ENCODE measurements around the gene PCDH9. TPM values are rescaled to one million over a fixed set of nuclear protein-coding genes. Genes with fewer than 3 reads are reported as not detected.
A peak's percentile ranks its signal among the peaks of the same experiment; 100 is the strongest.

PCDH9 gene
- total RNA-seq, 6 experiments from 2014 or later: 1.6 to 3.9 (median 3.1) TPM

DNA sequence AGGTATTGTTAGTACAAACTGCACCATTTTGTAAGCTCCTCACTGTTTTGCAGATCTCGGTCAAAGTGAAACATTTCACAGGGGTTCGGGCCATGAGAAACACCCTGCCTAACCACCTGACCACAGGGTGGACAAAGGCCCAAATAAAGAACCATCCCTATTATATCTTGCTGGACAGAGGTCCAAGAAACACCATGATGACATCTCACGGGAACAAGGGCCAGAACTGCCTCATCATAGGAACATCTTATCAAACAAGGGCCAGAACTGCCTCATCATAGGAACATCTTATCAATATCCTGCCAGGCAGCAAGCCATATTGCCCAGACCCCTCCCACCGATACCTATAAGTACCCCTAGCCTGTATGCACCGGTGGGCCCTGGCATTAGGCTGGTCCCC lies 99.7 kb downstream of the PCDH9 start:
- no peak for ATAC-seq
- 67% methylated on average over 3 of the region's 5 CpGs for WGBS (ENCODE audit: insufficient coverage, low coverage, low lambda C conversion rate, missing lambda C conversion rate)
- intact Hi-C loops (cut with DNase I): no loop called here

DNA sequence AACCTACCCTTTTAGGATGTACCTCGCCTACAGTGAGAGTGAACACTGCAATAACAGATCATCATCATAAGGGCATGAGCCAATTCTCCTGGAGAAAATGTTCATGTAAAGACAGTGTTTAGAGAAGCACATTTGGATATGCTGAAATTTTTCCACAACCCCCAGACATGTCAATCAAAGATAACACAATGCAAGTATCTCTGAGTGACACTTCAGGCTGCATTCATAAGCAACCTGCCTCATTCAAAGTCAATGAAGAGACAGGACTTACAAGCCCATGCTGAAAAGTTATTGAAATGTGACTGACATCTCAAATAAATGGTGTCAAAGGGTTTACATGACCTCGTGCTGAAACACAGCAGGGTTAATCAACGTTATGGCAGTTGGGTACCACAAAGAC lies 102.0 kb downstream of the PCDH9 start:
- Histone ChIP-seq H3K4me3 (no peak overlapping the region), H3K4me1 (no peaks in the 10 kb centered on the region), H3K36me3 (no peaks in the 10 kb centered on the region), H3K27ac (no peak overlapping the region), H3K27me3 (no peaks in the 10 kb centered on the region), H3K9me3 (no peaks in the 10 kb centered on the region)
- ATAC-seq (no peak), DNase-seq (no peak)
- intact Hi-C loops (cut with DNase I): no loop called here
- no peak for TF ChIP-seq POLR2A (IDR thresholded peaks at IDR 0.05)
- TF ChIP-seq, protein P1, sequence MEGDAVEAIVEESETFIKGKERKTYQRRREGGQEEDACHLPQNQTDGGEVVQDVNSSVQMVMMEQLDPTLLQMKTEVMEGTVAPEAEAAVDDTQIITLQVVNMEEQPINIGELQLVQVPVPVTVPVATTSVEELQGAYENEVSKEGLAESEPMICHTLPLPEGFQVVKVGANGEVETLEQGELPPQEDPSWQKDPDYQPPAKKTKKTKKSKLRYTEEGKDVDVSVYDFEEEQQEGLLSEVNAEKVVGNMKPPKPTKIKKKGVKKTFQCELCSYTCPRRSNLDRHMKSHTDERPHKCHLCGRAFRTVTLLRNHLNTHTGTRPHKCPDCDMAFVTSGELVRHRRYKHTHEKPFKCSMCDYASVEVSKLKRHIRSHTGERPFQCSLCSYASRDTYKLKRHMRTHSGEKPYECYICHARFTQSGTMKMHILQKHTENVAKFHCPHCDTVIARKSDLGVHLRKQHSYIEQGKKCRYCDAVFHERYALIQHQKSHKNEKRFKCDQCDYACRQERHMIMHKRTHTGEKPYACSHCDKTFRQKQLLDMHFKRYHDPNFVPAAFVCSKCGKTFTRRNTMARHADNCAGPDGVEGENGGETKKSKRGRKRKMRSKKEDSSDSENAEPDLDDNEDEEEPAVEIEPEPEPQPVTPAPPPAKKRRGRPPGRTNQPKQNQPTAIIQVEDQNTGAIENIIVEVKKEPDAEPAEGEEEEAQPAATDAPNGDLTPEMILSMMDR (IDR thresholded peaks at IDR 0.05): no peak
- 72% methylated on average over 3 of the region's 3 CpGs for WGBS (ENCODE audit: insufficient coverage, low coverage, low lambda C conversion rate, missing lambda C conversion rate)

More for the DNA sequence above, 99.7 kb downstream of the PCDH9 start:
- H3K36me3 ChIP-seq: no peaks in the 10 kb centered on the region
- H3K27ac ChIP-seq: no peak overlapping the region
- H3K4me3 ChIP-seq: no peak overlapping the region
- DNase-seq: no peak
- no peaks in the 10 kb centered on the region for H3K9me3 ChIP-seq
- H3K27me3 ChIP-seq: no peaks in the 10 kb centered on the region
- H3K4me1 ChIP-seq: no peaks in the 10 kb centered on the region
- TF ChIP-seq, protein P1 (IDR thresholded peaks at IDR 0.05): no peak
- no peak for TF ChIP-seq POLR2A (IDR thresholded peaks at IDR 0.05)

DNA sequence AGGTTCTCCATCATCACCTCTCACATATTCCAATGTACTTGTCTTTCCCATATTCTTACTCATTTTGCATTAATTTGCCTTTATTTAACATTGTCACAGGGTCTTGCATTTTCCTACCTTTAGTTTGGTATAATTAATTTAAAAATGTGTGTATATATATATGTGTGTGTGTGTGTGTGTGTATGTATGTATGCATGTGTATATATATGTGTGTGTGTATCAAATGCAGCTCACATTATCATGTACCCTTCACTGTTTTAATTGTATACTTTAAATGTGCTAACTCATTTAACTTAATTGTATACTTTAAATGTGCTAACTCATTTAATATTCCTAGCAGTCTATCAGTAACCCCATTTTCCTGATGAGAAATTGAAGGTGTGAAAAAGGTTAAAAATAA lies 104.5 kb downstream of the PCDH9 start:
- ATAC-seq (no peak), DNase-seq (no peak)
- TF ChIP-seq, protein P1 (IDR thresholded peaks at IDR 0.05): no peak
- no peak for TF ChIP-seq POLR2A (IDR thresholded peaks at IDR 0.05)
- intact Hi-C loops (cut with DNase I): no loop called here
- Histone ChIP-seq H3K27ac (no peak overlapping the region), H3K27me3 (no peaks in the 10 kb centered on the region), H3K4me3 (no peak overlapping the region), H3K9me3 (no peaks in the 10 kb centered on the region), H3K36me3 (no peaks in the 10 kb centered on the region), H3K4me1 (no peaks in the 10 kb centered on the region)

DNA sequence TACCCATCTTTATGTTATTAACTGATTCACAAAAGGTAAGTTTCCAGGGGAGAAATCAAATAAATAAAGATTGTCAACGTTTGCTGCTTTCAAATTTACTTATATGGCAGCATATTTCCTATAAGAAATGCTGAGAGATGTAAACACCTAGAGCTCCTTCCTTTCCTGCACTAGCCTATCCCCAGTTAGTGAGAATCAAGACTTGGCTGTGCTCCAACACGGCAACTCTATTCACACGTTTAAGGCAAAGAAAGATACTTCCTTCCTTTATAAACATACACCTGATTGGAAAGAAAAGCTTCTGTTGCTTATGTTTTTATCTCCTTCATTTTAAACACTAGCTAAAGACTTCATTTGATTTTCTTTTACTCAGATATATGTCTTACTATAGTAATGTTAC lies 107.0 kb downstream of the PCDH9 start:
- Histone ChIP-seq H3K4me1 (peaks cover 0 to 6% (median 0%) of the 10 kb centered on the region in 4 donors), H3K36me3 (no peaks in the 10 kb centered on the region), H3K4me3 (no peak overlapping the region), H3K9me3 (no peaks in the 10 kb centered on the region), H3K27me3 (no peaks in the 10 kb centered on the region), H3K27ac (no peak overlapping the region)
- peak in 2 of 4 donors; percentile 24 to 56 for ATAC-seq
- TF ChIP-seq, protein P1 (IDR thresholded peaks at IDR 0.05): no peak
- TF ChIP-seq POLR2A (IDR thresholded peaks at IDR 0.05): no peak
- WGBS (ENCODE audit: insufficient coverage, low coverage, low lambda C conversion rate, missing lambda C conversion rate): 8% methylated on average over 3 of the region's 3 CpGs
- intact Hi-C loops (cut with DNase I): no loop called here
- DNase-seq: no peak

DNA sequence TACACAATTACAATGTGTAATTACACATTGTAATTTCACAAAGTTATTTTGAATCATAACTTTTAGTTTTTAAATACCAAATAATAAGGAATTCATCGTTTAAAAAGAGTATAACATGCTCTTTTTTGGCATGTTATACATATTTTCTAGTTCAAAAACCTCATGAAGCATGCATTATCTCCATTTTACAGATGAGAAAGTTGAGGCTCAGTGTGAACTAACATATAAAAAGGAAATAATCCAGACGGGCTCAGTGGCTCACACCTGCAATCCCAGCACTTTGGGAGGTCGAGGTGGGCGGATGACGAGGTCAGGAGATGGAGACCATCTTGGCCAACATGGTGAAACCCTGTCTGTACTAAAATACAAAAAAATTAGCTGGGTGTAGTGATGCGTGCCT lies 107.9 kb downstream of the PCDH9 start:
- Histone ChIP-seq H3K27me3 (no peaks in the 10 kb centered on the region), H3K27ac (no peak overlapping the region), H3K4me1 (peaks cover 0 to 6% (median 0%) of the 10 kb centered on the region in 4 donors), H3K36me3 (no peaks in the 10 kb centered on the region), H3K9me3 (no peaks in the 10 kb centered on the region), H3K4me3 (no peak overlapping the region)
- intact Hi-C loops (cut with DNase I): no loop called here
- no peak for DNase-seq
- TF ChIP-seq, protein P1 (IDR thresholded peaks at IDR 0.05): no peak
- TF ChIP-seq POLR2A (IDR thresholded peaks at IDR 0.05): no peak
- 65% methylated on average over 5 of the region's 6 CpGs for WGBS (ENCODE audit: insufficient coverage, low coverage, low lambda C conversion rate, missing lambda C conversion rate)
- ATAC-seq: no peak

Data from right lobe of liver (tissue), 6 donors.